Trophoblast cell (in vitro differentiated cells and primary cell): Measurements from ENCODE around the gene CA12.
A peak's percentile ranks its signal among the peaks of the same experiment; 100 is the strongest.

ENCODE experiments used
- DNase-seq, 2 donors: peaks; one replicate each; pipeline ENCODE4 v3.0.0-alpha.2; 2016
- H2AFZ ChIP-seq: 2 replicates; pipeline ENCODE4 v1.6.1; 2013; ENCODE audit warnings: low read length, moderate library complexity, mild to moderate bottlenecking; ENCODE audit not compliant: insufficient read depth, poor library complexity
- H2AK5ac ChIP-seq: 2 replicates; pipeline ENCODE4 v1.6.1; 2013; ENCODE audit warnings: mild to moderate bottlenecking, low read length
- H2BK120ac ChIP-seq: 2 replicates; pipeline ENCODE4 v1.6.1; 2013; ENCODE audit warnings: low read length, mild to moderate bottlenecking, moderate library complexity; ENCODE audit not compliant: insufficient read depth, poor library complexity
- H2BK12ac ChIP-seq: 2 replicates; pipeline ENCODE4 v1.6.1; 2013; ENCODE audit warnings: mild to moderate bottlenecking, low read length, moderate library complexity
- H2BK5ac ChIP-seq: 2 replicates; pipeline ENCODE4 v1.6.1; 2013; ENCODE audit warnings: low read length, low read depth, moderate library complexity, mild to moderate bottlenecking; ENCODE audit not compliant: poor library complexity
- H3K14ac ChIP-seq: 2 replicates; pipeline ENCODE4 v1.6.1; 2013; ENCODE audit warnings: mild to moderate bottlenecking, low read length
- H3K18ac ChIP-seq: 2 replicates; pipeline ENCODE4 v1.6.1; 2013; ENCODE audit warnings: mild to moderate bottlenecking, low read length
- H3K23ac ChIP-seq: 2 replicates; pipeline ENCODE4 v1.6.1; 2013; ENCODE audit warnings: low read length
- H3K27ac ChIP-seq: 2 replicates; pipeline ENCODE4 v1.5.1; 2013; ENCODE audit warnings: low read depth, mild to moderate bottlenecking, inconsistent platforms, low read length, moderate library complexity
- H3K27me3 ChIP-seq: 2 replicates; pipeline ENCODE4 v1.6.1; 2013; ENCODE audit warnings: inconsistent platforms, mild to moderate bottlenecking, low read length, moderate library complexity; ENCODE audit not compliant: insufficient read depth
- H3K36me3 ChIP-seq, 2 experiments: 1 replicate in 1 of 2; 2 replicates in 1 of 2; pipeline ENCODE4 v1.6.1; 2013; ENCODE audit warnings: low read length in 2 of 2, mild to moderate bottlenecking in 2 of 2, moderate library complexity in 1 of 2; ENCODE audit not compliant: insufficient read depth in 2 of 2, control insufficient read depth in 1 of 2
- H3K4ac ChIP-seq: 2 replicates; pipeline ENCODE4 v1.6.1; 2013; ENCODE audit warnings: low read depth, mild to moderate bottlenecking, low read length, moderate library complexity
- H3K4me1 ChIP-seq, 2 experiments: 1 replicate in 1 of 2; 2 replicates in 1 of 2; pipeline ENCODE4 v1.6.1; 2013; ENCODE audit warnings: low read length in 2 of 2, mild to moderate bottlenecking in 2 of 2, moderate library complexity in 1 of 2; ENCODE audit not compliant: insufficient read depth in 2 of 2, control insufficient read depth in 1 of 2
- H3K4me2 ChIP-seq: 2 replicates; pipeline ENCODE4 v1.6.1; 2013; ENCODE audit warnings: inconsistent platforms, mild to moderate bottlenecking, low read length, moderate library complexity
- H3K4me3 ChIP-seq: 2 replicates; pipeline ENCODE4 v1.5.1; 2013; ENCODE audit warnings: mild to moderate bottlenecking, low read depth, low read length, inconsistent platforms
- H3K79me1 ChIP-seq: one replicate; pipeline ENCODE4 v1.6.1; 2013; ENCODE audit warnings: low read length
- H3K79me2 ChIP-seq: 2 replicates; pipeline ENCODE4 v1.6.1; 2013; ENCODE audit warnings: low read length, mild to moderate bottlenecking; ENCODE audit not compliant: control insufficient read depth, insufficient read depth, poor library complexity
- H3K9ac ChIP-seq: 2 replicates; pipeline ENCODE4 v1.6.1; 2013; ENCODE audit warnings: mild to moderate bottlenecking, low read length
- H3K9me3 ChIP-seq: 2 replicates; pipeline ENCODE4 v1.6.1; 2013; ENCODE audit warnings: low read depth, mild to moderate bottlenecking, control low read depth, inconsistent platforms, low read length; ENCODE audit not compliant: insufficient read depth
- H4K12ac ChIP-seq: 2 replicates; pipeline ENCODE4 v1.6.1; 2013; ENCODE audit warnings: low read depth, mild to moderate bottlenecking, low read length, moderate library complexity
- H4K8ac ChIP-seq: 2 replicates; pipeline ENCODE4 v1.6.1; 2013; ENCODE audit warnings: low read depth, mild to moderate bottlenecking, low read length, moderate library complexity
- H4K91ac ChIP-seq: one replicate; pipeline ENCODE4 v1.6.1; 2013; ENCODE audit warnings: low read depth, mild to moderate bottlenecking, low read length, moderate library complexity
- WGBS: extraction: QIAGEN DNeasy Blood & Tissue Kit; methylation state at CpG from one replicate; pipeline ENCODE4 v1.1.7; 2013; ENCODE audit warnings: missing lambda C conversion rate; ENCODE audit not compliant: insufficient read length, insufficient coverage; ENCODE audit errors: extremely low coverage; 5-methylcytosine and 5-hydroxymethylcytosine counted together

The CA12 gene

GRCh38 chr15:63348392-63348791 lies 33.3 kb downstream of the CA12 start:
- Histone ChIP-seq H4K8ac (no peak overlapping the region), H2AFZ (no peak overlapping the region), H4K91ac (no peak overlapping the region), H3K4me3 (no peak overlapping the region), H3K27me3 (no peaks in the 10 kb centered on the region), H3K23ac (no peak overlapping the region), H3K4me2 (no peak overlapping the region), H3K9me3 (peaks cover 3% of the 10 kb centered on the region), H3K79me1 (no peaks in the 10 kb centered on the region), H2BK120ac (no peak overlapping the region), H3K79me2 (no peaks in the 10 kb centered on the region), H4K12ac (no peak overlapping the region), H3K18ac (no peak overlapping the region), H3K4ac (no peak overlapping the region), H3K9ac (no peak overlapping the region), H3K36me3 (no peaks in the 10 kb centered on the region), H2BK12ac (no peak overlapping the region), H3K14ac (no peak overlapping the region), H2BK5ac (no peak overlapping the region), H3K4me1 (peaks cover 0 to 2% of the 10 kb centered on the region in 2 experiments), H3K27ac (no peak overlapping the region), H2AK5ac (no peak overlapping the region)
- no CpG with 5 or more reads among the region's 7 CpGs for WGBS
- no peak for DNase-seq

- peaks cover 3% of the 10 kb centered on the region for H3K9me3 ChIP-seq
- no peaks in the 10 kb centered on the region for H3K79me2 ChIP-seq
- H3K79me1 ChIP-seq, result no peaks in the 10 kb centered on the region
- no peak overlapping the region for H2AK5ac ChIP-seq
- H3K23ac ChIP-seq, result no peak overlapping the region
- H3K14ac ChIP-seq, result no peak overlapping the region
- no peak overlapping the region for H2AFZ ChIP-seq
- no peak overlapping the region for H3K4me3 ChIP-seq
- H2BK120ac ChIP-seq, result no peak overlapping the region
- no peak overlapping the region for H2BK12ac ChIP-seq
- no peaks in the 10 kb centered on the region for H3K36me3 ChIP-seq
- peaks cover 0 to 2% of the 10 kb centered on the region in 2 experiments for H3K4me1 ChIP-seq
- H2BK5ac ChIP-seq, result no peak overlapping the region
- H3K4me2 ChIP-seq, result no peak overlapping the region
- no peaks in the 10 kb centered on the region for H3K27me3 ChIP-seq
- H3K27ac ChIP-seq, result no peak overlapping the region
- H3K18ac ChIP-seq, result no peak overlapping the region
- no peak overlapping the region for H4K91ac ChIP-seq
- H4K8ac ChIP-seq, result no peak overlapping the region
- H3K4ac ChIP-seq, result no peak overlapping the region
- DNase-seq, result no peak
- H4K12ac ChIP-seq, result no peak overlapping the region
- WGBS, result no CpG with 5 or more reads among the region's 6 CpGs
- no peak overlapping the region for H3K9ac ChIP-seq
Observed at GRCh38 chr15:63347074-63347857, 34.4 kb downstream of the CA12 start.

GRCh38 chr15:63345391-63345752 lies 36.3 kb downstream of the CA12 start:
- H3K4me3 ChIP-seq, result peak overlapping the region; percentile 8
- no peak overlapping the region for H3K4me2 ChIP-seq
- no peak for DNase-seq
- no peak overlapping the region for H3K9ac ChIP-seq
- H2AK5ac ChIP-seq, result no peak overlapping the region
- no peak overlapping the region for H4K91ac ChIP-seq
- no peaks in the 10 kb centered on the region for H3K79me1 ChIP-seq
- no peaks in the 10 kb centered on the region for H3K27me3 ChIP-seq
- no peak overlapping the region for H3K14ac ChIP-seq
- no peak overlapping the region for H3K27ac ChIP-seq
- no peak overlapping the region for H3K18ac ChIP-seq
- H3K23ac ChIP-seq, result no peak overlapping the region
- H3K4me1 ChIP-seq, result peaks cover 0 to 2% of the 10 kb centered on the region in 2 experiments
- no peaks in the 10 kb centered on the region for H3K36me3 ChIP-seq
- H4K8ac ChIP-seq, result no peak overlapping the region
- H3K79me2 ChIP-seq, result no peaks in the 10 kb centered on the region
- no peak overlapping the region for H3K4ac ChIP-seq
- H2BK12ac ChIP-seq, result no peak overlapping the region
- no peak overlapping the region for H2AFZ ChIP-seq
- no CpG with 5 or more reads among the region's 14 CpGs for WGBS
- peaks cover 3% of the 10 kb centered on the region for H3K9me3 ChIP-seq
- H4K12ac ChIP-seq, result no peak overlapping the region
- H2BK120ac ChIP-seq, result no peak overlapping the region
- no peak overlapping the region for H2BK5ac ChIP-seq

- Histone ChIP-seq H2BK5ac (no peak overlapping the region), H3K79me1 (no peaks in the 10 kb centered on the region), H3K23ac (peak overlapping the region; percentile 6), H2AFZ (no peak overlapping the region), H3K36me3 (no peaks in the 10 kb centered on the region), H3K27me3 (no peaks in the 10 kb centered on the region), H3K79me2 (no peaks in the 10 kb centered on the region), H2BK12ac (no peak overlapping the region), H3K18ac (no peak overlapping the region), H3K9ac (no peak overlapping the region), H3K9me3 (peaks cover 3% of the 10 kb centered on the region), H3K4me2 (no peak overlapping the region), H4K91ac (no peak overlapping the region), H3K4me3 (peak overlapping the region; percentile 8), H2BK120ac (no peak overlapping the region), H4K12ac (no peak overlapping the region), H3K4me1 (peaks cover 0 to 2% of the 10 kb centered on the region in 2 experiments), H2AK5ac (no peak overlapping the region), H3K27ac (no peak overlapping the region), H3K14ac (no peak overlapping the region), H4K8ac (no peak overlapping the region), H3K4ac (no peak overlapping the region)
- WGBS, result no CpG with 5 or more reads among the region's 5 CpGs
- no peak for DNase-seq
Observed at GRCh38 chr15:63344731-63345390, 36.8 kb downstream of the CA12 start.
